ENCODE results near the gene SLC35B2. TPM values are rescaled to one million over a fixed set of nuclear protein-coding genes. Genes with fewer than 3 reads are reported as not detected.
A peak's percentile ranks its signal among the peaks of the same experiment; 100 is the strongest.

The SLC35B2 gene
- total and polyA plus RNA-seq, 12 donors, result 12.7 to 79.8 (median 55.6) TPM

- H3K27ac ChIP-seq, result peak overlapping the region; percentile 37 to 91 (median 89)
- intact Hi-C loops (cut with DNase I), result loop anchor here in 1 of 2 donors (5.0 kb wide), 1 partner anchor 42 kb away; no protein-coding TSS in a partner anchor
- H3K9me3 ChIP-seq (replicated peaks in 1 of 3), result no peaks in the 10 kb centered on the region
- H3K4me3 ChIP-seq, result peak overlapping the region in 3 of 4 donors; percentile 18 to 82 (median 49)
- WGBS, 4 donors, result 0 to 3% (median 2%) methylated on average over 3 to 45 of the region's 45 CpGs
- TF ChIP-seq CTCF (IDR thresholded peaks at IDR 0.05) (no peak), POLR2A (IDR thresholded peaks at IDR 0.05) (peak; percentile 66 to 83)
- peak; percentile 79 to 91 (median 86) for DNase-seq
- peaks cover 37 to 63% of the 10 kb centered on the region in 2 donors for H3K4me1 ChIP-seq (replicated peaks in 1 of 2)
- H3K36me3 ChIP-seq (replicated peaks in 1 of 2), result no peaks in the 10 kb centered on the region
- H3K27me3 ChIP-seq, result no peaks in the 10 kb centered on the region
These were observed 38.1 kb downstream of the SLC35B2 start for GRCh38 chr6:44219053-44219814.

GRCh38 chr6:44217332-44218143, 39.8 kb downstream of the SLC35B2 start:
- no peaks in the 10 kb centered on the region for H3K27me3 ChIP-seq
- peak in 1 of 7 donors; percentile 73 for DNase-seq
- peak overlapping the region in 2 of 5 donors; percentile 90 to 91 for H3K27ac ChIP-seq
- intact Hi-C loops (cut with DNase I), result loop anchor here in 1 of 2 donors (5.0 kb wide), 1 partner anchor 40 kb away; no protein-coding TSS in a partner anchor
- H3K9me3 ChIP-seq (replicated peaks in 1 of 3), result no peaks in the 10 kb centered on the region
- no peak overlapping the region for H3K4me3 ChIP-seq
- TF ChIP-seq POLR2A (IDR thresholded peaks at IDR 0.05), result no peak
- no peak for TF ChIP-seq CTCF (IDR thresholded peaks at IDR 0.05)
- WGBS, 4 donors, result 49 to 82% (median 67%) methylated on average over 12 to 16 of the region's 16 CpGs
- no peaks in the 10 kb centered on the region for H3K36me3 ChIP-seq (replicated peaks in 1 of 2)
- peaks cover 21 to 49% of the 10 kb centered on the region in 2 donors for H3K4me1 ChIP-seq (replicated peaks in 1 of 2)

- no peak for TF ChIP-seq CTCF (IDR thresholded peaks at IDR 0.05)
- no peak for TF ChIP-seq POLR2A (IDR thresholded peaks at IDR 0.05)
- 43 to 62% (median 61%) methylated on average over 6 to 7 of the region's 7 CpGs for WGBS, 4 donors
These were observed 40.5 kb downstream of the SLC35B2 start, which contains the start of gene MYMX for GRCh38 chr6:44216677-44217331. Gene MYMX, plus strand, starts transcription at chr6:44216926. Its CDS starts 546 bp downstream, at chr6:44217472.

More at GRCh38 chr6:44216677-44217331, 40.5 kb downstream of the SLC35B2 start, which contains the start of gene MYMX:
- peaks cover 13 to 43% of the 10 kb centered on the region in 2 donors for H3K4me1 ChIP-seq (replicated peaks in 1 of 2)
- H3K36me3 ChIP-seq (replicated peaks in 1 of 2), result no peaks in the 10 kb centered on the region
- peak within 1 kb of the TSS in 2 of 5 donors; percentile 90 to 91 for H3K27ac ChIP-seq
- no peak within 1 kb of the TSS for H3K4me3 ChIP-seq
- no peaks in the 10 kb centered on the region for H3K27me3 ChIP-seq
- intact Hi-C loops (cut with DNase I), result loop anchor here in 1 of 2 donors (5.0 kb wide), 1 partner anchor 40 kb away; no protein-coding TSS in a partner anchor
- DNase-seq, result no peak
- H3K9me3 ChIP-seq (replicated peaks in 1 of 3), result no peaks in the 10 kb centered on the region
